ENCODE results near the gene TRIM47. TPM values are rescaled to one million over a fixed set of nuclear protein-coding genes. Genes with fewer than 3 reads are reported as not detected.

TRIM47 gene
- total and polyA plus RNA-seq, 2 of the 13 experiments (the other 11 are each of a cell fraction or from before 2014, with no cell fraction given), result 33.5 to 82.0 TPM

DNA sequence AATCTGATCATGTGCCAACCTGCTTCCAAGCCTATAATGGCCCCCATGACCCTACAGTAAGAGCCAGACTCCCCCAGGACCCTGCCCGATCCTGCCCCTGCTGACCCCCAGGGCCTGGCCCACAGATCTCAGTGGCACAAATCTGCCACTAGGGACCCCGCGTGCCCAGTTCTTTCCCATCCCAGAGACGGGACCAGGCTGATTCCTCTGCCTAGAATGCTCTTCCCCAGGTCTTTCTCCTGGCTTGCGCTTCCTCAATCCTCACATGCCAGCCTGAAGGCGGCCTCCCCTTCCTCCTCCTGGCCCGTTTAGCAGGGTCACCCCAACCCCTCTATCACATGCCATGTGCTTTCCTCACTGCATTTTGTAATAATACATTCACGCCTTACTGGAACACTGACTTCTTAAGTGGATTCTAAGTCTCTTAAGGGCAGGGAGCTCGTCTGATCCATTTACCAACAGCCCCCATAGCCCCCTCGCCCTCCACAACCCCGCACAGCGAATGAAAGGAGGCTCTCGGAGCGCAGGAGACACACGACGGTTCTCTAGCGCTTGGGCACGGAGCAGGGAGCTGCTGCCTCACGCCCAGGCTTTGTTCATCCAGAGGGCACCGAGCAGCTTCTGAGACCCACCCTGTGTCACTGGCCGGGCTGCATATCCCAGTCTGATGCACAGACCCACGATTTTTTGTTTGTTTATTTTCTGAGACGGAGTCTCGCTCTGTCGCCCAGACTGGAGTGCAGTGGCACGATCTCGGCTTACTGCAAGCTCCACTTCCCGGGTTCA is 17.2 kb upstream of the TRIM47 start (continued):
- TF ChIP-seq KDM3A (CRISPR knock-in tag; IDR thresholded peaks at IDR 0.05; ENCODE audit: low read depth) (0 out of 2 replicates have a peak, but pooled peaks have one; percentile 3), CREM (IDR thresholded peaks at IDR 0.05) (no peak), CREM (CRISPR knock-in tag; IDR thresholded peaks at IDR 0.05) (no peak), ZNF780A (CRISPR knock-in tag; IDR thresholded peaks at IDR 0.05) (no peak), ZNF530 (CRISPR knock-in tag; IDR thresholded peaks at IDR 0.05; ENCODE audit: low read depth) (no peak), SIN3A (IDR thresholded peaks at IDR 0.05; ENCODE audit: borderline replicate concordance, low read depth, low read length) (no peak), NRL (CRISPR knock-in tag; IDR thresholded peaks at IDR 0.05; ENCODE audit: borderline replicate concordance) (no peak), GATAD2A (CRISPR knock-in tag; IDR thresholded peaks at IDR 0.05) (no peak), NCOA1 (CRISPR knock-in tag; IDR thresholded peaks at IDR 0.05) (no peak), MXI1 (IDR thresholded peaks at IDR 0.05; ENCODE audit: borderline replicate concordance, low read depth, low read length) (no peak), THAP11 (CRISPR knock-in tag; IDR thresholded peaks at IDR 0.05) (0 out of 2 replicates have a peak, but pooled peaks have one; percentile 5), NFRKB (IDR thresholded peaks at IDR 0.05) (no peak), BORCS8-MEF2B (CRISPR knock-in tag; IDR thresholded peaks at IDR 0.05) (no peak), SOX5 (CRISPR knock-in tag; IDR thresholded peaks at IDR 0.05; ENCODE audit: borderline replicate concordance) (no peak), ZBTB38 (CRISPR knock-in tag; IDR thresholded peaks at IDR 0.05) (0 out of 2 replicates have a peak, but pooled peaks have one; percentile 9), ZNF768 (CRISPR knock-in tag; IDR thresholded peaks at IDR 0.05) (no peak), YEATS4 (CRISPR knock-in tag; IDR thresholded peaks at IDR 0.05; ENCODE audit: borderline replicate concordance) (no peak; the same call in 1 of the 2 replicates), ZNF850 (CRISPR knock-in tag; conservative IDR thresholded peaks at IDR 0.05) (no peak), ZNF207 (IDR thresholded peaks at IDR 0.05; ENCODE audit: borderline replicate concordance) (no peak)
- TF ChIP-seq, protein P1, sequence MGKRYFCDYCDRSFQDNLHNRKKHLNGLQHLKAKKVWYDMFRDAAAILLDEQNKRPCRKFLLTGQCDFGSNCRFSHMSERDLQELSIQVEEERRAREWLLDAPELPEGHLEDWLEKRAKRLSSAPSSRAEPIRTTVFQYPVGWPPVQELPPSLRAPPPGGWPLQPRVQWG (CRISPR knock-in tag; IDR thresholded peaks at IDR 0.05; ENCODE audit: borderline replicate concordance, low read depth), result no peak
- TF ChIP-seq, protein P2, sequence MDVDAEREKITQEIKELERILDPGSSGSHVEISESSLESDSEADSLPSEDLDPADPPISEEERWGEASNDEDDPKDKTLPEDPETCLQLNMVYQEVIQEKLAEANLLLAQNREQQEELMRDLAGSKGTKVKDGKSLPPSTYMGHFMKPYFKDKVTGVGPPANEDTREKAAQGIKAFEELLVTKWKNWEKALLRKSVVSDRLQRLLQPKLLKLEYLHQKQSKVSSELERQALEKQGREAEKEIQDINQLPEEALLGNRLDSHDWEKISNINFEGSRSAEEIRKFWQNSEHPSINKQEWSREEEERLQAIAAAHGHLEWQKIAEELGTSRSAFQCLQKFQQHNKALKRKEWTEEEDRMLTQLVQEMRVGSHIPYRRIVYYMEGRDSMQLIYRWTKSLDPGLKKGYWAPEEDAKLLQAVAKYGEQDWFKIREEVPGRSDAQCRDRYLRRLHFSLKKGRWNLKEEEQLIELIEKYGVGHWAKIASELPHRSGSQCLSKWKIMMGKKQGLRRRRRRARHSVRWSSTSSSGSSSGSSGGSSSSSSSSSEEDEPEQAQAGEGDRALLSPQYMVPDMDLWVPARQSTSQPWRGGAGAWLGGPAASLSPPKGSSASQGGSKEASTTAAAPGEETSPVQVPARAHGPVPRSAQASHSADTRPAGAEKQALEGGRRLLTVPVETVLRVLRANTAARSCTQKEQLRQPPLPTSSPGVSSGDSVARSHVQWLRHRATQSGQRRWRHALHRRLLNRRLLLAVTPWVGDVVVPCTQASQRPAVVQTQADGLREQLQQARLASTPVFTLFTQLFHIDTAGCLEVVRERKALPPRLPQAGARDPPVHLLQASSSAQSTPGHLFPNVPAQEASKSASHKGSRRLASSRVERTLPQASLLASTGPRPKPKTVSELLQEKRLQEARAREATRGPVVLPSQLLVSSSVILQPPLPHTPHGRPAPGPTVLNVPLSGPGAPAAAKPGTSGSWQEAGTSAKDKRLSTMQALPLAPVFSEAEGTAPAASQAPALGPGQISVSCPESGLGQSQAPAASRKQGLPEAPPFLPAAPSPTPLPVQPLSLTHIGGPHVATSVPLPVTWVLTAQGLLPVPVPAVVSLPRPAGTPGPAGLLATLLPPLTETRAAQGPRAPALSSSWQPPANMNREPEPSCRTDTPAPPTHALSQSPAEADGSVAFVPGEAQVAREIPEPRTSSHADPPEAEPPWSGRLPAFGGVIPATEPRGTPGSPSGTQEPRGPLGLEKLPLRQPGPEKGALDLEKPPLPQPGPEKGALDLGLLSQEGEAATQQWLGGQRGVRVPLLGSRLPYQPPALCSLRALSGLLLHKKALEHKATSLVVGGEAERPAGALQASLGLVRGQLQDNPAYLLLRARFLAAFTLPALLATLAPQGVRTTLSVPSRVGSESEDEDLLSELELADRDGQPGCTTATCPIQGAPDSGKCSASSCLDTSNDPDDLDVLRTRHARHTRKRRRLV (CRISPR knock-in tag; IDR thresholded peaks at IDR 0.05), result no peak
- TF ChIP-seq, protein P3, sequence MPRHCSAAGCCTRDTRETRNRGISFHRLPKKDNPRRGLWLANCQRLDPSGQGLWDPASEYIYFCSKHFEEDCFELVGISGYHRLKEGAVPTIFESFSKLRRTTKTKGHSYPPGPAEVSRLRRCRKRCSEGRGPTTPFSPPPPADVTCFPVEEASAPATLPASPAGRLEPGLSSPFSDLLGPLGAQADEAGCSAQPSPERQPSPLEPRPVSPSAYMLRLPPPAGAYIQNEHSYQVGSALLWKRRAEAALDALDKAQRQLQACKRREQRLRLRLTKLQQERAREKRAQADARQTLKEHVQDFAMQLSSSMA (CRISPR knock-in tag; IDR thresholded peaks at IDR 0.05), result no peak
- TF ChIP-seq, protein P4, sequence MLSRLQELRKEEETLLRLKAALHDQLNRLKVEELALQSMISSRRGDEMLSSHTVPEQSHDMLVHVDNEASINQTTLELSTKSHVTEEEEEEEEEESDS (CRISPR knock-in tag; IDR thresholded peaks at IDR 0.05; ENCODE audit: borderline replicate concordance), result no peak
- TF ChIP-seq, protein P5, sequence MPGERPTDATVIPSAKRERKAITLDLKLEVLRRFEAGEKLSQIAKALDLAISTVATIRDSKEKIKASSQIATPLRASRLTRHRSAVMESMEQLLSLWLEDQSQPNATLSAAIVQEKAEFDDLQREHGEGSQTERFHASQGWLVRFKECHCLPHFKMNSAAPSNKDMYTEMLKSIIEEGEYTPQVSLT (CRISPR knock-in tag; IDR thresholded peaks at IDR 0.05; ENCODE audit: borderline replicate concordance, low read depth), result no peak
- TF ChIP-seq, protein P6, sequence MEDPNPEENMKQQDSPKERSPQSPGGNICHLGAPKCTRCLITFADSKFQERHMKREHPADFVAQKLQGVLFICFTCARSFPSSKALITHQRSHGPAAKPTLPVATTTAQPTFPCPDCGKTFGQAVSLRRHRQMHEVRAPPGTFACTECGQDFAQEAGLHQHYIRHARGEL (CRISPR knock-in tag; IDR thresholded peaks at IDR 0.05), result no peak

Measured in HepG2 (cell line).